ENCODE results near the gene KLF7.

GRCh38 chr2:207088276-207088675 is 77.5 kb downstream of the KLF7 start:
- TF ChIP-seq MAX (IDR thresholded peaks at IDR 0.05) = no peak
- TF ChIP-seq CEBPB (IDR thresholded peaks at IDR 0.05) = no peak
- no peak for TF ChIP-seq TAF1 (IDR thresholded peaks at IDR 0.05; ENCODE audit: low read depth)
- no peak for TF ChIP-seq REST (IDR thresholded peaks at IDR 0.05; ENCODE audit: low read depth)
- TF ChIP-seq YY1 (IDR thresholded peaks at IDR 0.05; ENCODE audit: low read depth) = no peak
- no peak for TF ChIP-seq USF1 (IDR thresholded peaks at IDR 0.05)
- TF ChIP-seq EP300 (IDR thresholded peaks at IDR 0.05; ENCODE audit: borderline replicate concordance) = no peak
- TF ChIP-seq NFIC (IDR thresholded peaks at IDR 0.05) = no peak
- no peak for TF ChIP-seq TEAD4 (IDR thresholded peaks at IDR 0.05)
- no peak for TF ChIP-seq FOXM1 (IDR thresholded peaks at IDR 0.05; ENCODE audit: borderline replicate concordance, low read depth)
- TF ChIP-seq CREB1 (IDR thresholded peaks at IDR 0.05; ENCODE audit: low read depth) = no peak
- no peak for TF ChIP-seq RAD21 (IDR thresholded peaks at IDR 0.05; ENCODE audit: low read depth)

Data from Ishikawa (cell line).